Panc1 (cell line): Measurements from ENCODE around the gene DHX15. TPM values are rescaled to one million over a fixed set of nuclear protein-coding genes. Genes with fewer than 3 reads are reported as not detected.
A peak's percentile ranks its signal among the peaks of the same experiment; 100 is the strongest.

ENCODE experiments used
- ATAC-seq: fragments of 200-7000 bp; cut with Tn5 transposase; 2 replicates; pipeline ENCODE4 v1.9.1; 2020; ENCODE audit warnings: mild to moderate bottlenecking, moderate library complexity
- BruUV-seq: library from RNA; stranded (reverse); fragments of 400-500 nt; replicated peaks from 2 replicates; lab custom pipeline; 2021; lab: Mats Ljungman, UMichigan
- CTCF ChIA-PET: fragments of 300-600 bp; sonication (Branson Sonifier 250); formaldehyde crosslinking; loops from one replicate; lab custom pipeline; 2022; ENCODE audit warnings: antibody characterized with exemption; lab: Charles Lee
- POLR2A ChIA-PET: fragments of 300-600 bp; sonication (Branson Sonifier 250); formaldehyde crosslinking; loops from one replicate; lab custom pipeline; 2022; ENCODE audit warnings: antibody characterized with exemption; lab: Charles Lee
- DNase-seq: peaks from one replicate; pipeline ENCODE4 v3.0.0-alpha.2; 2010; ENCODE audit warnings: low read depth, low spot score
- H3K27ac ChIP-seq: 2 replicates; pipeline ENCODE4 v1.5.1; 2011; ENCODE audit warnings: mild to moderate bottlenecking, low read length, inconsistent platforms
- H3K27me3 ChIP-seq: fragments of 200-500 bp; sonication (Bioruptor generic); 2 replicates; pipeline ENCODE4 v1.6.0; 2014; ENCODE audit warnings: low read length, inconsistent platforms; ENCODE audit not compliant: control insufficient read depth, insufficient read depth
- H3K36me3 ChIP-seq: fragments of 200-500 bp; sonication (Bioruptor generic); 2 replicates; pipeline ENCODE4 v1.5.1; 2014; ENCODE audit warnings: inconsistent platforms, mild to moderate bottlenecking, low read length, moderate library complexity; ENCODE audit not compliant: control insufficient read depth, insufficient read depth
- H3K4me1 ChIP-seq: 2 replicates; pipeline ENCODE4 v1.5.1; 2011; ENCODE audit warnings: inconsistent platforms, mild to moderate bottlenecking, low read length, moderate library complexity; ENCODE audit not compliant: control insufficient read depth, insufficient read depth
- H3K4me3 ChIP-seq, 2 experiments: 2 replicates each; pipeline ENCODE4 v1.5.1; 2011 to 2012; ENCODE audit warnings: low read depth in 2 of 2, low read length in 2 of 2, mild to moderate bottlenecking in 2 of 2, inconsistent platforms in 1 of 2, moderate library complexity in 1 of 2
- H3K9me3 ChIP-seq: fragments of 200-500 bp; sonication (Bioruptor generic); 2 replicates; pipeline ENCODE4 v1.5.1; 2014; ENCODE audit warnings: low read depth, mild to moderate bottlenecking, inconsistent platforms, low read length, moderate library complexity; ENCODE audit not compliant: control insufficient read depth, insufficient read depth
- POLR2AphosphoS5 ChIP-seq: IDR thresholded peaks from 2 replicates; pipeline ENCODE4 v1.6.1; 2012; ENCODE audit warnings: mild to moderate bottlenecking, low read depth, low read length, moderate library complexity
- SIN3A ChIP-seq: IDR thresholded peaks from 2 replicates; pipeline ENCODE4 v1.6.1; 2012; ENCODE audit warnings: low read depth, mild to moderate bottlenecking, low read length, moderate library complexity, borderline replicate concordance; ENCODE audit not compliant: insufficient read depth
- TCF7L2 ChIP-seq: IDR thresholded peaks from 2 replicates; pipeline ENCODE4 v1.6.1; 2011; ENCODE audit warnings: mild to moderate bottlenecking, low read depth, low read length, inconsistent platforms
- in situ Hi-C: cut with HindIII; loops from 2 replicates; pipeline ENCODE4 v1.10.0; 2016; ENCODE audit warnings: low sequenced_read_pairs, low pct_unique_long_range_greater_than_20kb
- intact Hi-C: fragments of 100-400 bp; cut with micrococcal nuclease; formaldehyde crosslinking; loops from one replicate; pipeline ENCODE4 v1.10.0; 2022; ENCODE audit not compliant: unreplicated experiment
- total RNA-seq: library from RNA; stranded (reverse); gene quantifications from one replicate; pipeline ENCODE4 v1.2.1, GENCODE V29; 2021; ENCODE audit not compliant: unreplicated experiment
- TF ChIP-seq, protein P1 (sequence below), 2 experiments: IDR thresholded peaks; 2 replicates each; pipeline ENCODE4 v1.6.1; 2011 to 2012; ENCODE audit warnings: low read depth in 2 of 2, control low read depth in 1 of 2, low read length in 1 of 2, mild to moderate bottlenecking in 1 of 2, moderate library complexity in 1 of 2; ENCODE audit not compliant: insufficient read depth in 1 of 2
- TF ChIP-seq, protein P2 (sequence below): fragments of 450-650 bp; IDR thresholded peaks from 2 replicates; pipeline ENCODE4 v1.5.1; 2017; ENCODE audit warnings: mild to moderate bottlenecking

DHX15 gene
- total RNA-seq, 1 experiment from 2014 or later: 118 TPM

DNA sequence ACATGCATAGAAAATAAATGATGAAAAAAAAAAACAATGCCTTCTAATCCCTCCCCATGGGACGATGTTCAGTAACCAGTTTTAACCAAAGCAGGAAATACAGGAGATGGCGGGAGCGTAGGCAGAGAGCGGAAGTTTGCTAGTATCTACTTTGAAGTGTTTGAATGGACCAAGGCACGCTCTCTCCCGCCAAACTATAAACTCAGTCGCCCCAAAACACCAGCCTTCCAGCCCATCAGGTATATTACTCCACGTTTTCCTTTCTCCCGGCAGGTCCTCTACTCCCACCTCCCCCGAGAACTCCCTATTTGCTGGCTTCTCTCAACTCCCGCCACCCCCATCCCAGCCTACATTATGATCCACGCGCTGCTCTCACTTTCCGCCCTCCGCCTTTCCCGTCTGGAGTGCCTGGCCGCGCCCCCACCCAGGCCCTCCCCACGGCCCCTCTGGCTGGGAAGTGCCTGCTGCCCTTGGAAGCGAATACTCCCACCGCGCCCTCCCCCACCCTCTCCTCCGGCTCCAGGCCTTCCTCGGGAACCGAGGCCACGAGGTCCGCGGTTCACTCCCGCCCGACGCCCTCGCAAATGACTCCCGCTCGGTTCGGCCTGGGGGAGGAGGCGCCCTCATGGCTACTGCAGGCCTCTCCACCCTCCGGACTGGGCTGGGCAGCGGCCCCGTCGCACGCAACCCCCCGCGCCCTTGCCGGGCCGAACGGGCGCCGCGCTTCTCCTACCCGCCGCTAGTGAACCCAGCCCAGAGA is 723 bp downstream of the DHX15 start:
- H3K27me3 ChIP-seq: no peaks in the 10 kb centered on the region
- no TSS peak for BruUV-seq

DNA sequence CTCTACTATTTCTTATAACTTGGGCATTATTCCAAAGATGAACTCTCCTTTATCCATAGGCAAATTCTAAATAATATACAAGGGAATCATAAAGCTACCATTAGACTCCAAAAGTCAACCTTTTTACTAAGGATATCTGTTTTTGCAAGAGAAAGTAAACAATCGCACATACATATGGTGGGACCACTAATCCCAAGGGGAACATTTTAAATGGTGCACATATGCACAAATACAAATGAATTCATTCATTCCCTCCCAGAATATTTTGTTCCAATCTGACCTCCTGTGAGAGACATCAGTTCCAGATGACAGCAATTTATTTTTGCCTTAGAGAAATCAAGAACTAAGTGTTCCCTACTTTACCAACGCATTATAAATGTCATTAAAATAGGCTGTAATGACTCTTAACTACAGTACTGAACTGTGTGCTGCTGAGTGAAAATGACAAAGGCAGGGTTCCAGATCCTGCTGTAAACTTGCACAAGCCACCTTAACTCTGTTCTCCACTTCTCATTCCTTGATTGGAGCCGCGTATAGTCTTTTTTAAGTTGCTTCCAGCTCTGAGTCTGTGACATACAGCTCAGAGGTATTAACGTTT is 2.0 kb downstream of the DHX15 start:
- DNase-seq (no peak), ATAC-seq (no peak)
- Histone ChIP-seq H3K27me3 (no peaks in the 10 kb centered on the region), H3K9me3 (no peaks in the 10 kb centered on the region), H3K36me3 (peaks cover 3% of the 10 kb centered on the region), H3K4me3 (peak overlapping the region; percentile 65 to 84), H3K27ac (peak overlapping the region; percentile 82), H3K4me1 (peaks cover 17% of the 10 kb centered on the region)
- CTCF ChIA-PET: no interaction called here
- TF ChIP-seq, protein P1, sequence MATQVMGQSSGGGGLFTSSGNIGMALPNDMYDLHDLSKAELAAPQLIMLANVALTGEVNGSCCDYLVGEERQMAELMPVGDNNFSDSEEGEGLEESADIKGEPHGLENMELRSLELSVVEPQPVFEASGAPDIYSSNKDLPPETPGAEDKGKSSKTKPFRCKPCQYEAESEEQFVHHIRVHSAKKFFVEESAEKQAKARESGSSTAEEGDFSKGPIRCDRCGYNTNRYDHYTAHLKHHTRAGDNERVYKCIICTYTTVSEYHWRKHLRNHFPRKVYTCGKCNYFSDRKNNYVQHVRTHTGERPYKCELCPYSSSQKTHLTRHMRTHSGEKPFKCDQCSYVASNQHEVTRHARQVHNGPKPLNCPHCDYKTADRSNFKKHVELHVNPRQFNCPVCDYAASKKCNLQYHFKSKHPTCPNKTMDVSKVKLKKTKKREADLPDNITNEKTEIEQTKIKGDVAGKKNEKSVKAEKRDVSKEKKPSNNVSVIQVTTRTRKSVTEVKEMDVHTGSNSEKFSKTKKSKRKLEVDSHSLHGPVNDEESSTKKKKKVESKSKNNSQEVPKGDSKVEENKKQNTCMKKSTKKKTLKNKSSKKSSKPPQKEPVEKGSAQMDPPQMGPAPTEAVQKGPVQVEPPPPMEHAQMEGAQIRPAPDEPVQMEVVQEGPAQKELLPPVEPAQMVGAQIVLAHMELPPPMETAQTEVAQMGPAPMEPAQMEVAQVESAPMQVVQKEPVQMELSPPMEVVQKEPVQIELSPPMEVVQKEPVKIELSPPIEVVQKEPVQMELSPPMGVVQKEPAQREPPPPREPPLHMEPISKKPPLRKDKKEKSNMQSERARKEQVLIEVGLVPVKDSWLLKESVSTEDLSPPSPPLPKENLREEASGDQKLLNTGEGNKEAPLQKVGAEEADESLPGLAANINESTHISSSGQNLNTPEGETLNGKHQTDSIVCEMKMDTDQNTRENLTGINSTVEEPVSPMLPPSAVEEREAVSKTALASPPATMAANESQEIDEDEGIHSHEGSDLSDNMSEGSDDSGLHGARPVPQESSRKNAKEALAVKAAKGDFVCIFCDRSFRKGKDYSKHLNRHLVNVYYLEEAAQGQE (IDR thresholded peaks at IDR 0.05; ENCODE audit: insufficient read depth in 1 of 2, low read depth in 2 of 2, low read length in 1 of 2): no peak
- TF ChIP-seq, protein P2, sequence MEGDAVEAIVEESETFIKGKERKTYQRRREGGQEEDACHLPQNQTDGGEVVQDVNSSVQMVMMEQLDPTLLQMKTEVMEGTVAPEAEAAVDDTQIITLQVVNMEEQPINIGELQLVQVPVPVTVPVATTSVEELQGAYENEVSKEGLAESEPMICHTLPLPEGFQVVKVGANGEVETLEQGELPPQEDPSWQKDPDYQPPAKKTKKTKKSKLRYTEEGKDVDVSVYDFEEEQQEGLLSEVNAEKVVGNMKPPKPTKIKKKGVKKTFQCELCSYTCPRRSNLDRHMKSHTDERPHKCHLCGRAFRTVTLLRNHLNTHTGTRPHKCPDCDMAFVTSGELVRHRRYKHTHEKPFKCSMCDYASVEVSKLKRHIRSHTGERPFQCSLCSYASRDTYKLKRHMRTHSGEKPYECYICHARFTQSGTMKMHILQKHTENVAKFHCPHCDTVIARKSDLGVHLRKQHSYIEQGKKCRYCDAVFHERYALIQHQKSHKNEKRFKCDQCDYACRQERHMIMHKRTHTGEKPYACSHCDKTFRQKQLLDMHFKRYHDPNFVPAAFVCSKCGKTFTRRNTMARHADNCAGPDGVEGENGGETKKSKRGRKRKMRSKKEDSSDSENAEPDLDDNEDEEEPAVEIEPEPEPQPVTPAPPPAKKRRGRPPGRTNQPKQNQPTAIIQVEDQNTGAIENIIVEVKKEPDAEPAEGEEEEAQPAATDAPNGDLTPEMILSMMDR: no peak
- TF ChIP-seq SIN3A (no peak), POLR2AphosphoS5 (no peak), TCF7L2 (no peak)
- in situ Hi-C loops (no loop called here), intact Hi-C loops (no loop called here)
- POLR2A ChIA-PET: interaction anchor here (0.5 kb wide), 1 partner anchor 808 kb away, joined by 3 read pairs; no protein-coding TSS in a partner anchor
- no TSS peak for BruUV-seq

More for the DNA sequence above, 723 bp downstream of the DHX15 start:
- POLR2A ChIA-PET: interaction anchor here (0.6 to 0.7 kb wide), 3 partner anchors 13 to 320 kb away, joined by 3 to 4 read pairs (median 3); no protein-coding TSS in a partner anchor
- peak overlapping the region; percentile 95 for H3K27ac ChIP-seq
- intact Hi-C loops (no loop called here), in situ Hi-C loops (no loop called here)
- CTCF ChIA-PET: interaction anchor here (0.6 kb wide), 1 partner anchor 103 kb away, joined by 3 read pairs; no protein-coding TSS in a partner anchor
- H3K4me1 ChIP-seq: peaks cover 11% of the 10 kb centered on the region
- peak; percentile 76 for ATAC-seq
- H3K36me3 ChIP-seq: peaks cover 3% of the 10 kb centered on the region
- no peaks in the 10 kb centered on the region for H3K9me3 ChIP-seq
- H3K4me3 ChIP-seq: peak overlapping the region; percentile 65 to 84
- no peak for DNase-seq
- peak; percentile 68; the same call in 1 of the 2 replicates for TF ChIP-seq TCF7L2
- TF ChIP-seq SIN3A: no peak
- no peak for TF ChIP-seq POLR2AphosphoS5
- TF ChIP-seq, protein P1 (IDR thresholded peaks at IDR 0.05; ENCODE audit: insufficient read depth in 1 of 2, low read depth in 2 of 2, low read length in 1 of 2): no peak
- TF ChIP-seq, protein P2: no peak
